ENCODE results near the gene NQO1. TPM values are rescaled to one million over a fixed set of nuclear protein-coding genes. Genes with fewer than 3 reads are reported as not detected.

NQO1 gene
- total and polyA plus RNA-seq, 7 donors, result 14.5 to 250 (median 56.0) TPM

DNA sequence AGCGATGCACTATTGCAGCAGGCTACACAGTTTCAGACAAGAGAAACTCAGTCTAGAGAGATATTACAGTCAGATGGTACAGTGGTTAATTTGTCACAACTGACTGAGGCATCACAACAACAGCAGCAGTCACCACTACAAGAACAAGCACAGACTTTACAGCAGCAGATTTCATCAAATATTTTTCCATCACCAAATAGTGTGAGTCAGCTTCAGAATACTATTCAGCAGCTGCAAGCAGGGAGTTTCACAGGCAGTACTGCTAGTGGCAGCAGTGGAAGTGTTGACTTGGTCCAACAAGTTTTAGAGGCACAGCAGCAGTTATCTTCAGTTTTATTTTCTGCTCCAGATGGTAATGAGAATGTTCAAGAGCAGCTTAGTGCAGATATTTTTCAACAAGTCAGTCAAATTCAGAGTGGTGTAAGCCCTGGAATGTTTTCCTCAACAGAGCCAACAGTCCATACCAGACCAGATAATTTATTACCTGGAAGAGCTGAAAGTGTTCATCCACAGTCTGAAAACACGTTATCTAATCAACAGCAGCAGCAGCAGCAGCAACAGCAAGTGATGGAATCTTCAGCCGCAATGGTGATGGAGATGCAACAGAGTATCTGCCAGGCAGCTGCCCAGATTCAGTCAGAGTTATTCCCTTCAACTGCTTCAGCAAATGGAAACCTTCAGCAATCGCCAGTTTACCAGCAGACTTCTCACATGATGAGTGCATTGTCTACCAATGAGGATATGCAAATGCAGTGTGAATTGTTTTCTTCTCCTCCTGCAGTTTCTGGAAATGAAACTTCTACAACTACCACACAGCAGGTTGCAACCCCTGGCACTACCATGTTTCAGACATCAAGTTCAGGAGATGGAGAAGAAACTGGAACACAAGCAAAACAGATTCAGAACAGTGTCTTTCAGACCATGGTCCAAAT is 34.1 kb downstream of the NQO1 start:
- Histone ChIP-seq H3K4me3 (no peak overlapping the region), H3K27me3 (no peaks in the 10 kb centered on the region), H3K9me3 (no peaks in the 10 kb centered on the region), H3K36me3 (peaks cover 15 to 77% (median 39%) of the 10 kb centered on the region in 4 donors), H3K27ac (peak overlapping the region in 2 of 4 donors; percentile 24 to 46), H3K4me1 (peaks cover 0 to 14% (median 7%) of the 10 kb centered on the region in 4 donors)
- 86 to 90% methylated on average over 4 of the region's 4 CpGs for WGBS, 2 donors
- TF ChIP-seq POLR2A (IDR thresholded peaks at IDR 0.05) (no peak), POLR2AphosphoS5 (IDR thresholded peaks at IDR 0.05) (no peak), EP300 (IDR thresholded peaks at IDR 0.05) (no peak)
- TF ChIP-seq, protein P1, sequence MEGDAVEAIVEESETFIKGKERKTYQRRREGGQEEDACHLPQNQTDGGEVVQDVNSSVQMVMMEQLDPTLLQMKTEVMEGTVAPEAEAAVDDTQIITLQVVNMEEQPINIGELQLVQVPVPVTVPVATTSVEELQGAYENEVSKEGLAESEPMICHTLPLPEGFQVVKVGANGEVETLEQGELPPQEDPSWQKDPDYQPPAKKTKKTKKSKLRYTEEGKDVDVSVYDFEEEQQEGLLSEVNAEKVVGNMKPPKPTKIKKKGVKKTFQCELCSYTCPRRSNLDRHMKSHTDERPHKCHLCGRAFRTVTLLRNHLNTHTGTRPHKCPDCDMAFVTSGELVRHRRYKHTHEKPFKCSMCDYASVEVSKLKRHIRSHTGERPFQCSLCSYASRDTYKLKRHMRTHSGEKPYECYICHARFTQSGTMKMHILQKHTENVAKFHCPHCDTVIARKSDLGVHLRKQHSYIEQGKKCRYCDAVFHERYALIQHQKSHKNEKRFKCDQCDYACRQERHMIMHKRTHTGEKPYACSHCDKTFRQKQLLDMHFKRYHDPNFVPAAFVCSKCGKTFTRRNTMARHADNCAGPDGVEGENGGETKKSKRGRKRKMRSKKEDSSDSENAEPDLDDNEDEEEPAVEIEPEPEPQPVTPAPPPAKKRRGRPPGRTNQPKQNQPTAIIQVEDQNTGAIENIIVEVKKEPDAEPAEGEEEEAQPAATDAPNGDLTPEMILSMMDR (IDR thresholded peaks at IDR 0.05), result no peak
- intact Hi-C loops (cut with DNase I), result loop anchor here (10.0 kb wide), 1 partner anchor 297 kb away; no protein-coding TSS in a partner anchor
- DNase-seq, result no peak

DNA sequence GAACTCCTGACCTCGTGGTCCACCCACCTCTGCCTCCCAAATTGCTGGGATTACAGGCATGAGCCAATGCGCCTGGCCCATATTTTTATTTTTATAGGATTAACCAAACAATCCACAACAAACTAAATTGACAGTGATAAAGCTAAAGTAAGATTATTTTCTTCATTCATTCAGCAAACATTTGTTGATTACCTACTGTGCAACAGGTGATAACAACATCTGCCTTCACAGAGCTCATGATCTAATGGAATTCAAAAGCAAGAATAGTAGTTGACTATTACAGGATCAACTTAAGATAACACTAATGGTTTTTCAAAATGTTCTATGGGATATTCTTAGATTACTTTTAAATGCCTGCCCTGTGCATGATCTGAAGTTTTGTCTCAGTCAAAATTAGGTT is 37.8 kb downstream of the NQO1 start:
- Histone ChIP-seq H3K27me3 (no peaks in the 10 kb centered on the region), H3K27ac (no peak overlapping the region), H3K36me3 (peaks cover 0 to 74% (median 26%) of the 10 kb centered on the region in 4 donors), H3K4me3 (no peak overlapping the region), H3K4me1 (peaks cover 0 to 14% (median 7%) of the 10 kb centered on the region in 4 donors), H3K9me3 (no peaks in the 10 kb centered on the region)
- intact Hi-C loops (cut with DNase I), result no loop called here
- DNase-seq, result no peak
- WGBS, 2 donors, result 97% methylated on average over 2 of the region's 2 CpGs
- TF ChIP-seq EP300 (IDR thresholded peaks at IDR 0.05) (no peak), POLR2AphosphoS5 (IDR thresholded peaks at IDR 0.05) (no peak), POLR2A (IDR thresholded peaks at IDR 0.05) (no peak)
- TF ChIP-seq, protein P1 (IDR thresholded peaks at IDR 0.05), result no peak

DNA sequence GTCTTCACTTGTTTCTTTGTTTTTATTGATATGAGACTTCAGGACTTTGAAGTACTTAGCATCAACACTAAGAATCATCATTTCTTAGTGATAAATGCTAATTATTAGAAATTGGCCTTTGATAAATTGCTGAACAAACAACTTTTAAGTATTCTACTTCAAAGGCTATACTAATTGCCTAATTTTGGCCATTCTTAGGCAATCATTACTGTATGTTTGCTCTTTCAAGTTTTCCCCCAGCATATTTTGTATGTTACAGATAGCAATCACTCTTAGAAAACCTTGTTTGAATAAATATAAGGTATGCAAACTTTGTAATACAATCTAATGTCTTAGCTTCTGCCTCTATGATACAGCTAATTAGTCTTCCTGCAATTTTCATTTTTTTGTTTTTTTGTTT is 46.0 kb downstream of the NQO1 start:
- H3K27ac ChIP-seq, result no peak overlapping the region
- TF ChIP-seq, protein P1 (IDR thresholded peaks at IDR 0.05), result no peak
- TF ChIP-seq POLR2A (IDR thresholded peaks at IDR 0.05), result no peak
- TF ChIP-seq POLR2AphosphoS5 (IDR thresholded peaks at IDR 0.05), result no peak
- TF ChIP-seq EP300 (IDR thresholded peaks at IDR 0.05), result no peak
- H3K27me3 ChIP-seq, result no peaks in the 10 kb centered on the region
- peaks cover 4 to 95% (median 21%) of the 10 kb centered on the region in 4 donors for H3K36me3 ChIP-seq
- H3K4me3 ChIP-seq, result no peak overlapping the region
- no peaks in the 10 kb centered on the region for H3K4me1 ChIP-seq
- H3K9me3 ChIP-seq, result no peaks in the 10 kb centered on the region
- DNase-seq, result no peak
- intact Hi-C loops (cut with DNase I), result no loop called here

DNA sequence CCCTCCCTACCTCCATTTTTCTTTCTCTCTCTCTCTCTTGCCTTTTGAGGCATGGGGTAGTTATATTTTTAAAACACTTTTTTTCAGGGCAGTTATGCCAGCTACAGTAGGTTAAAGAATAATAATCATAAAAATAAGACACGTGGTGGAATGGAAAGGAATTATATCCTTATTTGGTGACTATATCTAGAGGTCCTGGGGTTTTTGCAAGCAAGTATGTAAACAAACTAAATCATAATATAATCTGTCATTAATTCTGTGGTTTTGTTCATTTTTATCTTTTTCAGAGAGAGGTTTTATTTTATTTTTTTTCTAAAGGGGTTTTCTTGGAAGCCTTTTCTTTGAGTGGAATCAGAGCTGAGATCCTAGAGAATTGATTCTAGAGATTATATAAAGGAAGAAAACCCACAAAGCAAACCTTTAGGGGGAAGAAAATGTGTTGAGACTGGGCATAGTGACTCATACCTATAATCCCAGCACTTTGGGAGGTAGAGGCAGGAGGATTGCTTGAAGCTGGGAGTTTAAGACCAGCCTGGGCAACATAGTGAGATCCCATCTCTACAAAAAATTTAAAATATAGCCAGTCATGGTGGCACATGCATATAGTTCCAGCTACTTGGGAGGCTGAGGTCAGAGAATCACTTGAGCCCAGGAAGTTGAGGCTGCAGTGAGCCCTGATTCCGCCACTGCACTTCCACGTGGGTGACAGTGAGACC is 53.2 kb downstream of the NQO1 start:
- no peak overlapping the region for H3K4me3 ChIP-seq
- peaks cover 0 to 12% (median 4%) of the 10 kb centered on the region in 4 donors for H3K4me1 ChIP-seq
- TF ChIP-seq EP300 (IDR thresholded peaks at IDR 0.05) (no peak), POLR2AphosphoS5 (IDR thresholded peaks at IDR 0.05) (no peak), POLR2A (IDR thresholded peaks at IDR 0.05) (no peak)
- TF ChIP-seq, protein P1 (IDR thresholded peaks at IDR 0.05), result no peak
- 76 to 85% methylated on average over 3 of the region's 3 CpGs for WGBS, 2 donors
- intact Hi-C loops (cut with DNase I), result no loop called here
- no peaks in the 10 kb centered on the region for H3K9me3 ChIP-seq
- H3K27me3 ChIP-seq, result no peaks in the 10 kb centered on the region
- H3K36me3 ChIP-seq, result peaks cover 9 to 76% (median 19%) of the 10 kb centered on the region in 4 donors
- H3K27ac ChIP-seq, result no peak overlapping the region
- no peak for DNase-seq

Measured in sigmoid colon (tissue), 7 donors.